LNCaP clone FGC (cell line): Measurements from ENCODE around the gene LINS1.

Experiments used
- DNase-seq: peaks from one replicate; pipeline ENCODE4 v3.0.0-alpha.2; 2011; ENCODE audit warnings: low read depth
- H3K4me3 ChIP-seq: 2 replicates; pipeline ENCODE4 v1.5.1; 2011; ENCODE audit warnings: mild to moderate bottlenecking, low read depth, low read length, control low read depth
- TF ChIP-seq, protein P1 (sequence below): IDR thresholded peaks from 2 replicates; pipeline ENCODE4 v1.5.1; 2012; ENCODE audit warnings: mild to moderate bottlenecking; ENCODE audit not compliant: control insufficient read depth, insufficient read depth; ENCODE audit errors: extremely low read depth

LINS1 gene

DNA sequence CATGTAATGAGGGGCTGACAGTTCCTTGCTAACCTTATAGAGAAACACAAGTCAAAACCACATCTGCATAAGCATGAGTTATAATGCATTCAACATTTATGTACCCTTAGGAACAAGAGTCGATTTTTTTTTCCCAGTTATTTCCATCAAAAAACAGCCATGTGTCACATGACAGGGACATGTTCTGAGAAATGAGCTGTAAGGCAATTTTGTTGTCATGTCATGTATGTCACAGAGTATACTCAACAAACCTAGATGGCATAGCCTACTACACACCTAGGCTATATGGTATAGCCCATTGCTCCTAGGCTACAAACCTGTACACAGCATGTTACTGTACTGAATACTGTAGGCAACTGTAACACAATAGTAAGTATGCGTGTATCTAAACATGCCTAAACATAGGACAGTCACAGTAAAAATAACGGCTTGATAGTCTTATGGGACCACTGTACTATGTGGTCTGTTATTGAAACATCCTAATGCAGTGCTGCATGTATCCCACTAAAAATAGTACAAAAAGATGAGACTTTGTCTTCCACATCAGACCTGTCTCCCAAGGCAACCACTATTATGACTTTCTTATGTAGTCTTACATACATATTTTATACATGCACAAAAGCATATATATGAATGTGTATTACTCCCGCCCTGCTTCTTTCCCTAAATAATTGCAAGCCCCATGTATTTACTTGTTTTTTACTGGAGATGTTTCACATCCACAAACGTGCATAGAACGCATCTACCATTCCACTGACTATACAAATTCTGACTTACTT, 34.9 kb downstream of the LINS1 start:
- no peak for DNase-seq
- H3K4me3 ChIP-seq = no peak overlapping the region
- TF ChIP-seq, protein P1, sequence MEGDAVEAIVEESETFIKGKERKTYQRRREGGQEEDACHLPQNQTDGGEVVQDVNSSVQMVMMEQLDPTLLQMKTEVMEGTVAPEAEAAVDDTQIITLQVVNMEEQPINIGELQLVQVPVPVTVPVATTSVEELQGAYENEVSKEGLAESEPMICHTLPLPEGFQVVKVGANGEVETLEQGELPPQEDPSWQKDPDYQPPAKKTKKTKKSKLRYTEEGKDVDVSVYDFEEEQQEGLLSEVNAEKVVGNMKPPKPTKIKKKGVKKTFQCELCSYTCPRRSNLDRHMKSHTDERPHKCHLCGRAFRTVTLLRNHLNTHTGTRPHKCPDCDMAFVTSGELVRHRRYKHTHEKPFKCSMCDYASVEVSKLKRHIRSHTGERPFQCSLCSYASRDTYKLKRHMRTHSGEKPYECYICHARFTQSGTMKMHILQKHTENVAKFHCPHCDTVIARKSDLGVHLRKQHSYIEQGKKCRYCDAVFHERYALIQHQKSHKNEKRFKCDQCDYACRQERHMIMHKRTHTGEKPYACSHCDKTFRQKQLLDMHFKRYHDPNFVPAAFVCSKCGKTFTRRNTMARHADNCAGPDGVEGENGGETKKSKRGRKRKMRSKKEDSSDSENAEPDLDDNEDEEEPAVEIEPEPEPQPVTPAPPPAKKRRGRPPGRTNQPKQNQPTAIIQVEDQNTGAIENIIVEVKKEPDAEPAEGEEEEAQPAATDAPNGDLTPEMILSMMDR = no peak

DNA sequence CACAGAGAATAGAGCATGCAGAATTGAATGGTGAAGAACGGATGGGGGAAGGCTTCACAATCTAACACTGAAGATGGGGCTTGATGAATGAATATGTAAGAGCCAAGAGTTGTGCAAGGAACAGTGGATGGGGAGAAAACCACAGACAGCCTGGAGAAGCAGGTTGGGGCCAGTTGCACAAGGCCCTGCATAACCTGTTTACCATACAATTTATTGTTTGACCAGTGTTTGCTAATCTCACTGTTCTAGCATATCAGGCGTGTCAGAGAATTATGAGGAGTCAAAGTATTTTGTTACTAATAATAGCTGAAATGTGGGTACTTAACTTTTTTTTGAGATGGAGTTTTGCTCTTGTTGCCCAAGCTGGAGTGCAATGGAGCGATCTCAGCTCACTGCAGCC, 36.4 kb downstream of the LINS1 start:
- TF ChIP-seq, protein P1 = no peak
- H3K4me3 ChIP-seq = no peak overlapping the region
- peak; percentile 58 for DNase-seq

DNA sequence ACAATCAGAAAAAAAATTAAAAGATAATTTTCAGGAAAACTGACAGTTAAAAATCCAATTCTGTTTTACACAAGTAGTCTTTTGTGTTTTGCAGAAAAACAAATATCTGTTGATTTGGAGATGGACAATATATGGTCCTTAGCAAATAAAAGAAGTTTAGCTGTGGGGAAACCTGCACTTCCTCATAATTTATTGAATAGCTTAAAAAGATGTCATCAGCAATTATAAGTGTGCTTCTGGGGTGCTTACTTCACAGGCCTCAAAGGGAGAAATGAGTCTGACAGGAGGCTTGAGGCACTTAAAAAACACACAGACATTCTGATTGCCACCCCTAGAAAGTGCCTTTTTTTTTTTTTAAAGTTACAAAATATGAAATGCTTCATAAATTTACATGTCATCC, 41.7 kb downstream of the LINS1 start:
- TF ChIP-seq, protein P1 = no peak
- no peak for DNase-seq
- no peak overlapping the region for H3K4me3 ChIP-seq

DNA sequence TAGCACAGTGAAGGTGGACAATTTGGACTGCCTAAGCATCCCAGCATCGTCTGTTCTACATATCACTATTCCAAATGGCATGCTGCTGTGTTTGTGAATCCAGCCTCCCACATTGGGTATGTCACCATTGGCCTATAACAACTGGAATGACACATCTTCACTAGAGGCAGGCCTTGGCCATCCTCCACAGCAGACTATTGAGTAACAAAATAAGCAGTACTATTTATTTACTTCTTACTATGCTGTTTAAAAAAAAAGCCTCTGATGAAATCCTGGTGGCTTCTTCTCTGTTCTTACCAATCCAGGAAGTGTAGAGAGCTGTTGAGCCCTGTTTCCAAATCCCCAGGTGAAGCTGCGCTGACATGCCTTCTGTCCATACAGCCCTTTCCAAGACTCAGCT, 42.7 kb downstream of the LINS1 start:
- peak; percentile 38 for DNase-seq
- TF ChIP-seq, protein P1 = no peak
- no peak overlapping the region for H3K4me3 ChIP-seq

DNA sequence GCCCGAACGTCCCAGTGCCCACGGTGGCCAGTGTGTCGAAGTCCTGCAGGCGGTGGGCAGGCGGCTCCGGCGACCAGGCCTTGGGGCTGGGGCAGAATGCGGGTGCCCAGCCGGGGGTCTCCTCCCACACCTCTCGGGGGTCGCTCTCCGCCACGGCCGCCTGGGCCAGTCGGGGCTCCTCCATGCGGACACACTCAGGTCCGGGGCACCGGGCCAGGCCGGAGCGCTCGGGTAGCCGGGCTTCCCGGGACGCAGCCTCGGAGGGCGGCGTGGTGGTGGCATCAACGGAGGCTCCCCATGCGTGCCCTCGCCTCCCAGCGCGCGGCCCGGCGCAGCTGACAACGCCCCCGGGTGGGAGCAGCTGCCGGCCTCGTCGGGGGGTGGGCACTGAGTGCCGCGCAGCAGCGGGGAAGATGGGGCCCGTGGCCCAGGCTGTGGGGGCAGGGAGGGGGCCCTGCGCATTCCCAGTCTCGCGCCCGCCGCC, 43.2 kb downstream of the LINS1 start:
- TF ChIP-seq, protein P1 = no peak
- H3K4me3 ChIP-seq = no peak overlapping the region
- no peak for DNase-seq

DNA sequence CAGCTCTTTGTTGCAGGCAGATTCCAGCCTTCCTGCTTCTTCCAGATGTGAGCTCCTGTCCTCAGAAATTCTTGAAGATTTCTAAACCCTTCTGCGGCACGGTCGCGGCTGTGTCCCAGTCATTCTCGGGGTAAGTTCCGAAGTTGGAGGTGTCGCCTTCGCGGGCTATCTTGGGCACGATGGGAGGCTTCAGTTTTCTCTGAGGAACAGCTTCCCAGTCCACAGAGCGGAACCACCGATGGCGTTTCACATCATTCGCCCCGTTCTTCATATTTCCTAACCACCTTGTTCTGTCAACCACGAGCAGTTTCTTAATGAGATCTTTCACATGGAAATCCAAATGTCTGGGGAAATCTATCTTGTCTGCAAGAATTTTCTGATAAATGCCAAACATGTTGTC, 48.5 kb downstream of the LINS1 start:
- TF ChIP-seq, protein P1 = no peak

DNA sequence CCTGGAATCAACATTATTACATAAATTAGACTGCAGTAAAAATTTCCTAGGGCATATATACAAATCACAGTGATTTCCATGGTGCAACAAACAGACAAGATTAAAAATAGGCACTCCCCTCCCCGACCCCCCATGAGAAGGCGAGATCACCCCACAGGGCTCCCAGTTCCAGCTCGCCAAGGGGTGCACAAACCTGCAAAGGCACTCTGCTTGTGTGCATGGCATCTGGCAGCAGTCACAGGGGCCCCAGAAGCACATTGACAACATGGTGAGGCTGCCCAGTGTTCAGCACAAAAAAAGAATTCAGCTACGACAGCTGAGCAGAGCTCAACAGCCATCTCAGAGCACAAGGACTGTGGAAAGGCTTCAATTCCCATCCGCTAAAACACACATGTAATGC, 54.0 kb downstream of the LINS1 start:
- H3K4me3 ChIP-seq = no peak overlapping the region
- TF ChIP-seq, protein P1 = no peak
- DNase-seq = no peak

More for the DNA sequence above, 48.5 kb downstream of the LINS1 start:
- no peak overlapping the region for H3K4me3 ChIP-seq
- DNase-seq = no peak
